Measurements from ENCODE around the gene AGRN.

DNA sequence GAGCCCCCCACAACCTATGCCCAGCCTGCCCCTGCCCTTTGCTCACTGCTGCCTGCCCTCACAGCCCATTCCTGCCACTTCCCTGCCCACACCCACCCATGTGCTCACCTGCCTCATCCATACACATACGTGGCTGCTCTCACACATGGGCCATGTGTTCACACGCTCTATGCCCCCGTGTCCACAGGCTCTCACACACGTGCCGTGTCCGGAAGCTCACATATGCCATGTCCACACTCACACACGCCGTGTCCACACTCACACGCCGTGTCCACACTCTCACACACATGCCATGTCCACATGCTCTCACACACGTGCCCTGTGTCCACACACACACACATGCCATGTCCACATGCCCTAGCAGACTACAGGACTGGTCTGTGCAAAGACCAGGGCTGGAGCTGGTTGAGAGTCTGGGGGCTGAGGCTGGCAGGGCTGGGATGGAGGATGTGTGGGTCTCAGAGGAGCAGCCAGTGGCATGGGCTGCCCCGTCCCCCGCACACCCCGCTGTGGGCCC, 54.8 kb downstream of the AGRN start:
- TF ChIP-seq, protein P1, sequence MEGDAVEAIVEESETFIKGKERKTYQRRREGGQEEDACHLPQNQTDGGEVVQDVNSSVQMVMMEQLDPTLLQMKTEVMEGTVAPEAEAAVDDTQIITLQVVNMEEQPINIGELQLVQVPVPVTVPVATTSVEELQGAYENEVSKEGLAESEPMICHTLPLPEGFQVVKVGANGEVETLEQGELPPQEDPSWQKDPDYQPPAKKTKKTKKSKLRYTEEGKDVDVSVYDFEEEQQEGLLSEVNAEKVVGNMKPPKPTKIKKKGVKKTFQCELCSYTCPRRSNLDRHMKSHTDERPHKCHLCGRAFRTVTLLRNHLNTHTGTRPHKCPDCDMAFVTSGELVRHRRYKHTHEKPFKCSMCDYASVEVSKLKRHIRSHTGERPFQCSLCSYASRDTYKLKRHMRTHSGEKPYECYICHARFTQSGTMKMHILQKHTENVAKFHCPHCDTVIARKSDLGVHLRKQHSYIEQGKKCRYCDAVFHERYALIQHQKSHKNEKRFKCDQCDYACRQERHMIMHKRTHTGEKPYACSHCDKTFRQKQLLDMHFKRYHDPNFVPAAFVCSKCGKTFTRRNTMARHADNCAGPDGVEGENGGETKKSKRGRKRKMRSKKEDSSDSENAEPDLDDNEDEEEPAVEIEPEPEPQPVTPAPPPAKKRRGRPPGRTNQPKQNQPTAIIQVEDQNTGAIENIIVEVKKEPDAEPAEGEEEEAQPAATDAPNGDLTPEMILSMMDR (IDR thresholded peaks at IDR 0.05): no peak
- TF ChIP-seq POLR2AphosphoS5 (IDR thresholded peaks at IDR 0.05) (no peak), POLR2A (IDR thresholded peaks at IDR 0.05) (no peak), EP300 (IDR thresholded peaks at IDR 0.05) (no peak)

Data from suprapubic skin (tissue), 4 donors.